ENCODE results near the gene NUCB2.

NUCB2 gene

DNA sequence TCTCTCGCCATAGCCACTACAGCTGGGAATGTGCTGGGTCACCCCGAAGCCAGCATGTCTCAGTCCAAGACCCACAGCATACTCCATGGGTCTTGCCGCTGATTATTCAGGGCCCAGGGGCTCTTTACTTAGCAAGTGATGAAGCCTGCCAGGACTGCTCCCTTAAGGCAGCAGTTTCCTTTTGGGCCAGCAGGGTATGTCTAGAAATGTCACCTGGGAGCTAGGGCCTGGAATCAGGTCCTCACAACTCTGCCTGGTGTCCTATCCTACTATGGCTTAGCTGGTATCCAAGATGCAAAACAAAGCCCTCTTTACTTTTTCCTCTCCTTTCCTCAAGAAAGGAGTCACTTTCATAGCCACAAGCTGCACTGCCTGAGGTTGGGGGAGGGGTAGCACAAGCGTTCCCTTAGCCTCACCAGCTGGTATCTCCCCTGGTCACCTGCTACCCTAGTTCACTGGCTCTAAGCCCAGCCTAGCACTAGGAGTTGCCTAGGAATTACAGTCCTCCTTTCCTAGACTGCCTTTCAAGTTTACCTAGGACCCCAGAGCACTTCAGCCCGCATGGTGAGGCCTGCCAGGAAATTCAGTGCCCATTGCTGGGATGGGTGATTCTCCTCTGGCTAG, 52.4 kb downstream of the NUCB2 start:
- in situ Hi-C loops (cut with MboI; ENCODE audit: low sequenced_read_pairs, unreplicated experiment) = no loop called here
- DNase-seq (ENCODE audit: low spot score) = no peak

DNA sequence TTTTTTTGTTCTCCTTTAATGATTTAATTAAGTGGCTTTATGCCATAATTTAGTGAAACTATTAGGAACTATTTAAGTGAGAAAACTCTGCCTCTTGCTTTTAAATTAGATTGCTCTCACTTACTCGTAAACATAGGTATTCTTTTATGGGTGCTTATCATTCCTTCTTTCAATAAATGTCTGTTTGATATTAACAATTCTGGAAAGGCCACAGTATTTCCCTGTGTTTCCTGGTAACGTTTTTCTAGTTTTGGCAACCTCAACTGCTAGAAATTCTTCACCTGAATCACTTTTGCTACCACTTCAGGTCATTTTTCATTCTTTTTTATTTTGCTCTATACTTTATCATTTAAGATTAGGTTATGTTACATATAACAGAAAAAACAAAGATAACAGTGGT, 55.1 kb downstream of the NUCB2 start:
- TF ChIP-seq, protein P1, sequence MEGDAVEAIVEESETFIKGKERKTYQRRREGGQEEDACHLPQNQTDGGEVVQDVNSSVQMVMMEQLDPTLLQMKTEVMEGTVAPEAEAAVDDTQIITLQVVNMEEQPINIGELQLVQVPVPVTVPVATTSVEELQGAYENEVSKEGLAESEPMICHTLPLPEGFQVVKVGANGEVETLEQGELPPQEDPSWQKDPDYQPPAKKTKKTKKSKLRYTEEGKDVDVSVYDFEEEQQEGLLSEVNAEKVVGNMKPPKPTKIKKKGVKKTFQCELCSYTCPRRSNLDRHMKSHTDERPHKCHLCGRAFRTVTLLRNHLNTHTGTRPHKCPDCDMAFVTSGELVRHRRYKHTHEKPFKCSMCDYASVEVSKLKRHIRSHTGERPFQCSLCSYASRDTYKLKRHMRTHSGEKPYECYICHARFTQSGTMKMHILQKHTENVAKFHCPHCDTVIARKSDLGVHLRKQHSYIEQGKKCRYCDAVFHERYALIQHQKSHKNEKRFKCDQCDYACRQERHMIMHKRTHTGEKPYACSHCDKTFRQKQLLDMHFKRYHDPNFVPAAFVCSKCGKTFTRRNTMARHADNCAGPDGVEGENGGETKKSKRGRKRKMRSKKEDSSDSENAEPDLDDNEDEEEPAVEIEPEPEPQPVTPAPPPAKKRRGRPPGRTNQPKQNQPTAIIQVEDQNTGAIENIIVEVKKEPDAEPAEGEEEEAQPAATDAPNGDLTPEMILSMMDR (IDR thresholded peaks at IDR 0.05; ENCODE audit: borderline replicate concordance, control extremely low read depth, extremely low read depth, insufficient read depth, missing control alignments) = no peak
- no peak for DNase-seq (ENCODE audit: low spot score)
- in situ Hi-C loops (cut with MboI; ENCODE audit: low sequenced_read_pairs, unreplicated experiment) = no loop called here

More for the DNA sequence above, 52.4 kb downstream of the NUCB2 start:
- TF ChIP-seq, protein P1 (IDR thresholded peaks at IDR 0.05; ENCODE audit: borderline replicate concordance, control extremely low read depth, extremely low read depth, insufficient read depth, missing control alignments) = no peak

DNA sequence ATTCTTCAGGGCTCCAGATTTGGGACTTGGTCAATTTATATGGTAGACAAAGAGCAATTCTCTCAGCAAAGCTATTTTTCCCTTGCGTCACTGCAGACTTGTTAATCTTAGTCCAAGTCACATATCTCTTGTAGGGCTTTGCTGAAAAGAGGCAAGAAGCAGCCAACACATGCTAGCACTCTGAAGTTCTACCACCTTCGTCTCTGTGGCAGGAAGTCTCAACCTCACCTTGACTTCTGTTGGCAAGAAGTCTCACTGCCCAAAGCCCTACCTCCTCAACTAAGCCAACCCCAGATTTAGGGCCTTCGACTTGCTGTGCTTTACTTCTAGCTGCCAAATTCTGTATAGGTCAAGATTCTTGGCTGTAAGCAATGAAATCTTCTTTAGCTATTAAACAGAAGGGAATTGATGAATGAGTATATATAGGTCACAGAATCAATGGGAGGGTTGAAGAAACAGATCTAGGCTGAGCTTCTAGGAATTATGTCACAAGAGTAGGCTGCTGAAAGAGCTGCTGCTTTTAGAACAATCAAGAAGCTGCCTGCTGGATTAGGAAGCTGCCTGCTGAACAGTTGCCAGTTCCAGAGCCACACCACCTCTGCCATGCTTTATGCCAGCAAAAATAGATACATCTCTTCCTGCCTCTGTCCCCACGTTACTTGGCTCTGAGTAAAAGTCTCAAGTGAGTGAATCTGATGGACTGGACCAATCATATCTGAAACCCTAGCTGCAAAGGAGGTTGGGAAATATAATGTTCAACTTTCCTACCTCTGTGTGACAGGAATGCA, 57.5 kb downstream of the NUCB2 start:
- in situ Hi-C loops (cut with MboI; ENCODE audit: low sequenced_read_pairs, unreplicated experiment) = no loop called here
- no peak for DNase-seq (ENCODE audit: low spot score)
- TF ChIP-seq, protein P1 (IDR thresholded peaks at IDR 0.05; ENCODE audit: borderline replicate concordance, control extremely low read depth, extremely low read depth, insufficient read depth, missing control alignments) = no peak

DNA sequence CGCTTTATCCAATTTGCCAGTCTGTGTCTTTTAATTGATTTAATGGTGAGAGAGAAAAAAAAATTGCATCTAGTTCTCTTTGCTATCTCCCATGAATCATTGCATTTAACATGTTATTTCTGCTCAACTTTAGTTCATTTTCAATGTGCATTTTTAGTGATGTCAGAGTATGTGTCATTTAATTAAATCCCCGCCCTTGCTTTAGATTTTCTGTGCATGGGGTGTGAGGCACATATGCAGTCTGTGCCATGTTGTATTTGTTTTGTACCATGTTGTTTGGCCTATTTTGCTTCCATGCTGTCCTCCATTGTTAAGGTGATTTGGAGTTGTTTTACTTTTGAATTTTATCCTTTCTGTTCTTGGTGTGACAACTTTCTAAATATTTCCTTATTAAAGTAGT, 66.7 kb downstream of the NUCB2 start:
- in situ Hi-C loops (cut with MboI; ENCODE audit: low sequenced_read_pairs, unreplicated experiment) = no loop called here
- TF ChIP-seq, protein P1 (IDR thresholded peaks at IDR 0.05; ENCODE audit: borderline replicate concordance, control extremely low read depth, extremely low read depth, insufficient read depth, missing control alignments) = no peak
- DNase-seq (ENCODE audit: low spot score) = no peak

DNA sequence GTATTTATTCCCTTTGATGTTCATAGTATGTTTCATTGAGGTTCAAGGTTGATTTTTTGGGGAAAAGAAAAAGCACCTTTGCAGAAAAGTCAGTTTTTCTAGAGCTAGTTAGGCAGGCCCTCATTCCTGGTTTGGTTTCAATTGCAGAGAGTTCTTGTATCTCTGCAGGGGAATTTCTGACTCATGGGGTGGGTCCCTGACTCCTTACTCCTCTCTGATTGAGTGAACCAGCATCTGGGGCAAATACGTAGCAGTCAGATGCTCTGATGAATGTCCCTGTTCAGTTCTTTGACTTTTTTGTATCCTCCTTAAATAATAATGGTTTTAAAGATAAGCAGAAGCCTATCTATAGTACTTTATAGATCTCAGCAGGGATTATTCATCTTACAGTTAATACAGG, 67.4 kb downstream of the NUCB2 start:
- peak; percentile 24 for DNase-seq (ENCODE audit: low spot score)
- in situ Hi-C loops (cut with MboI; ENCODE audit: low sequenced_read_pairs, unreplicated experiment) = no loop called here
- TF ChIP-seq, protein P1 (IDR thresholded peaks at IDR 0.05; ENCODE audit: borderline replicate concordance, control extremely low read depth, extremely low read depth, insufficient read depth, missing control alignments) = no peak

DNA sequence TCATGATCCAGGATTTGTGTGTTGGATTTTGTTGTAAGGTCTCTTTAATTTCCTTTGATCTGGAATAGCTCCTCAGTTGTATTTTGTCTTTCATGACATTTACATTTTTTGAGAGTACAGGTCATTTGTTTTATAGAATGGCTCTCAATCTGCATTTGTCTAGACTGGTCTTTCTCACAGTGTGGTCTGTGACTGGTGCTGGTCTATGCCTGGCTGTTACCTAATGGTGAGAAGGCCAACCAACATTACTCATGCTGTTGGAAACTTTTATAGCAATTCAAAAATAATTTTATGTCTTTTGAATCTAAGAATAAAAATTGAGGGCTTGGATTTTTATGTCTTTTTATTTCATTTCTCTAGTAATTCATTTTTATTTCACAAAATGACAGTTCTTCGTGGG, 71.1 kb downstream of the NUCB2 start:
- TF ChIP-seq, protein P1 (IDR thresholded peaks at IDR 0.05; ENCODE audit: borderline replicate concordance, control extremely low read depth, extremely low read depth, insufficient read depth, missing control alignments) = no peak
- in situ Hi-C loops (cut with MboI; ENCODE audit: low sequenced_read_pairs, unreplicated experiment) = no loop called here
- no peak for DNase-seq (ENCODE audit: low spot score)

Data from GM13976 (cell line).